HG03558 (cell line): Measurements from ENCODE around the gene SFSWAP.

Experiments
- ATAC-seq: cut with Tn5 transposase; IDR thresholded peaks from one replicate; pipeline ENCODE4 v1.9.1; 2021; ENCODE audit warnings: moderate number of reproducible peaks; ENCODE audit not compliant: unreplicated experiment; ENCODE audit errors: extremely low read depth

Gene SFSWAP

DNA sequence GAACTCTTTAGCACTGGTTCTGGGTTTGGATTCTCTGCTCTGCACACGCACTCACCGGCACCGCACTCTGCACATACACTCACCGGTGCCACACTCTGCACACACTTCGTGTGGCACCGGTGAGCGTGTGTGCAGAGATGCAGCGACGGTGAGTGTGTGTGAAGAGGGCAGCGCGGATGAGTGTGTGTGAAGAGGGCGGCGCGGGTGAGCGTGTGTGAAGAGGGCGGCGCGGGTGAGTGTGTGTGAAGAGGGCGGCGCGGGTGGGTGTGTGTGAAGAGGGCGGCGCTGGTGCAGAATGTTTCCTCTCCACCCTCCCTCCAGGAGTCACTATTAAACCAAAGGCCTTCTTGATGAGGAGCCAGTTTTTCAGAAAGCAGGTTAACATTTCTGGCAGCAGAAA, 68.1 kb downstream of the SFSWAP start:
- no peak for ATAC-seq

DNA sequence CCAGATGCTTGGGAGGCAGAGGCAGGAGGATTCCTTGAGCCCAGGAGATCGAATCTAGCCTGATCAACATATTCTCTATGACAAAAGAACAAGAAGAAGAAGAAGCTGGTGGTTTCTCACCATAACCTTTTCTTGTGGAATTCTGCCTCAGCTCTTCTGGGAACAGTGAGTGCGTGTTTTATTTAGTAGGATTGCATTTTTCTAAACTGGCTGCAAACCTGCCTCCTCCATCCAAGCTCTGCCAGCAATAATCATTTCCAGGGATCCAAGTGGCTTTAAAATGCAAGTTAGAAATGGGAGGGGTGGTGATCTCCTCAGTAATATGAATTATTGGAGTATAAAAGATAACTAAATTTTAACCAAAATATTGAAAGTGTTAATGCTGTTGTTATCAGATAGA, 71.2 kb downstream of the SFSWAP start:
- ATAC-seq, result no peak

DNA sequence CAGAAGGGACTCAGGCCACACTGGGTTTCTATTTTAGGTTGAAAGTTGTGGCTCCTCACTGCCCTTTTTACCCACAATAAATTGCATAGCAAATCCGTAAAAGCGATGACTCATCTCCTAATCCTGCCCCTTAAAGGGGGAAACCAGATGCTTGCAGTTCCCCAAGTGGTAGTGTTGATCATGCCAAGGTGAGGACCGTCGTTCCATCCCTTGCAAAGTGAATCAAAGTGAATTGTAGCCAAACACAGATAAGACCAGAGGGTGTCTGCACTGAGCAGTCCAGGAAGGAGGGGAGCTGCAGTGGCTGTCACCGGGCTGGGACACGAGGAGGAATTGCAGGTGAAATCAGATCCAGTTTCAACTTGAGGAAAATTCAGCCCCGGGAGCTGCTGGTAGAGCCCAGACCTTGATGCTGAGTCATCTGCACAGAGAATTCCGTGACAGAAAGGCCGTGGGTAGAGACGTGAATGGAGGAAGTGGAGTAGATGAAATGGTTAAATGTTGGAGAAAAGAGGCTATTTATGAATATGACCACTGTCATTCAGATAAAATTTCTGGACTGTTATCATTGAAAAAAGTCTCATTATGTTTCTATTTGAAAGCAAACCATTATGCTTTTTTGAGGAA, 73.1 kb downstream of the SFSWAP start:
- ATAC-seq, result no peak

DNA sequence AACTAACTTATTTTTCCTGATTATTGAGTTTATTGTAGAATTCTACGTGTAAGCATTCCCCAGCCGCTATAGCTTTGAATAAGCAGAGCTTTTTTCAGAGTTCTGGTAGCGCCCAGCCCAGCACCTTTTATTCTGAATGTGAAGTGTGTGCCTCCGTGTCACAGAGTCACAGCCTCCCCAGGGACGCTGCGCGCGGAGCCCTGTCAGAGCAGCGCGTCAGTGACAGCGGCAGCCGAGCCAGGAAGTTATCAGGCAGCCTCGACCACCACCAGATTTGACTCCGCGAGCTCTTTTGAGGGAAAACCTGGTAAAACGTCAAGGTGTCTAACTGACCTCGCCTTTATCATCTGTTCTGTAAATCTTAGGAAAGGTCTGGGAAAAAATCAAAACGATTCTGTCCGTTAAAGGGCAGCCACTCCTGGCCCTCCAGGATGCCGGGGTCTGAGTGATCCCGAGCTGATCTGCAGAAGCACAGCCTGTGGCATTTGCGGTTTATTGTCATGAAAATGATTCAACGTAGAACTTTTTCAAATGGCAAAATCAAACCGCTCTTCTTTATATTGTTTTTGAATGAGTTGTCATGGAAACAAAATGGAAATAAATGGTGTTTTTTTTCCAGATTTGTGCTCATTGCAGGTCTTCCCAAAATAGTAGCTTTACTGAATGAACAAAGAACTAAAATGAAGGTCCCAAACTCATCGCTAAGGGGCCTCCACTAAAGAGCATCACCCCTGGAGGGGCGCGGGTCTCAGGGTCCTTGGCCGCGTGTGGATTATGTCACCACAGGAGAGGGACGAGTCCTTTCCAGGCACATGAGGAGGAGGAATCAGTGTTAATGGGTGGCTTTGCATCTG, 74.2 kb downstream of the SFSWAP start:
- no peak for ATAC-seq

DNA sequence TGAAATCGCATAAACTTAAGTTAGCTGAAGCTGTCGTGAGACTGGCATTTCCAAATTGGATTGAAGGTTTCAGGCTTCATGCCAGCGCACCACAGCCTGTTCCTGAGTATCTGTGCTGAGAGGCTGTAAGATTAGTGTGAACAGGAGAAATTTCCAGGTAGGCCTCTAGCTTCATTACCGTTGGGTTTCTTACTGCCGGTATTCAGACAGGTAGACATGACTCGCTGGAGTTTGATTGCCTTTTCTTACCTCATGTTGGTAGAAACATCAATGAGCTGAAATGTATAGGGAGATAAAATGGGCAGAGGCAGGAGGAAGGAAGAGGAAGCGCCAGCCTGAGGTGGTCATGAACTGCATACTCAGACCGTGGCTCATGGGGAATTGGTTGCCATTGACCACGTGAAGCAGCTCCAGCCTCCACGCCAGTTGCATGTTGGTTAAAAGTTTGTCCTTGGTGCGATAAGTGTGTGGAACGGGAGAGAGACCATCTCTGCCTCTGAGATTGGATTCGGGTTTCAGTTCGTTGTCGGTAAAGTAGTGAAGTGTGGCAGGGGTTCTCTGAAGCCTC, 75.0 kb downstream of the SFSWAP start:
- no peak for ATAC-seq

DNA sequence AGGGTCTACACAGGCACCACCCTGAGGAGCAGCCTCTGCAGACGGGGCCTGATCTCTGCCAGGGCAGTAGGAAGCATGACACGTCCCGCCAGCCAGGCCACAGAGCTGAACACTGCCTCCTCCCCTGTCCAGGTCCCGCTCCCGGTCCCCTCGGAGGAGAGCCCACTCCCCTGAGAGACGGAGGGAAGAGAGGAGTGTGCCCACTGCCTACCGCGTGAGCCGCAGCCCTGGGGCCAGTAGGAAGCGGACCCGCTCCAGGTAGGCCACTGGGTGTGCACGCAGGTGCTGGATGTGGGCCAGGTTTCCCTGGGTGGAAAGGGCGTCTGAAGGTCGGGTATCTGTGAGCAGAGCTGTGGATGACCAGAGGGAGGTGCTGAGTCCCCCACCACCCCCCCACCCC, 75.4 kb downstream of the SFSWAP start:
- no peak for ATAC-seq

DNA sequence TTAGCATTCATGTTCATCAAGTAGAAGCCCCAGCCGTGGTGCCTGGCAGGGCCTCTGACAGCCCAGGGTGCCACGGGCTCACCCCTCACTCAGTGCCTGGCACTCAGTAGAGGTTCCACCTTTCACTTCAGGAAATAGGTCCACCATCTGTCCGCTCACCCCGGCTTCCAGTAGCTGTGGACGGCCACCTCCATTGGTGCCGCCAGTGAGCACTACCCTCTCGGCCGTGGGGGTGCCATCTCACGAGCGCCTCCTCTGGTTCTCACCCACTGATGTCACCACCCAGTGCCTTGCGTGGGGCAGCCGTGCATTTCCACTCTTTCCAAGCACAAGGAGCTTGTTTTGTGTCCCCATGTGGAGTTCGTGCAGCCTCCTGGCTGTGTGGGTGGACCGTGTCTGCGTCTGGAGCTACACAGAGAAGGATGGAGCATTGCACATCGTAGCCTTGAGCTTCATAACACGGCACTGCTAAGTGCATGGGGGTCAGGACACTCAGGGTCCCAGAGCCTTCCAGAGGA, 76.3 kb downstream of the SFSWAP start:
- ATAC-seq, result no peak

DNA sequence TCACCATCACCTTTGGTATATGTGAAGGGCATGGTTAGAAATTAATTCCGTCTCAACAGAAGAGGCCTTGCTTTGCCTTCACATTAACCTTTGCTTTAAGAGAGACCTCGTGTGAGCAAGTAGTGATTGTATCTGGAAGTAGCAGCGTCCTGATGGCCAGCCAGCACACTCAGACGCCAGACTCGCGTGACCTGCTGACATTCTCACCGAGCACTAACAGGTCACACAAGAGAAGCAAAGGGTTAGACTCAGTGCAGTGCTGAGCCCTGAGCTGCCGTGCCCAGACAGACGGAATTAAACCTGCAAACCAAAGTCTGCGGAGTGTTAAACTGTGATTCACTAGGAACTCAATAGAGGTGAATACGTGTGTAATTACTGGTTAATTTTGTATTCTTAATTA, 77.2 kb downstream of the SFSWAP start:
- no peak for ATAC-seq

DNA sequence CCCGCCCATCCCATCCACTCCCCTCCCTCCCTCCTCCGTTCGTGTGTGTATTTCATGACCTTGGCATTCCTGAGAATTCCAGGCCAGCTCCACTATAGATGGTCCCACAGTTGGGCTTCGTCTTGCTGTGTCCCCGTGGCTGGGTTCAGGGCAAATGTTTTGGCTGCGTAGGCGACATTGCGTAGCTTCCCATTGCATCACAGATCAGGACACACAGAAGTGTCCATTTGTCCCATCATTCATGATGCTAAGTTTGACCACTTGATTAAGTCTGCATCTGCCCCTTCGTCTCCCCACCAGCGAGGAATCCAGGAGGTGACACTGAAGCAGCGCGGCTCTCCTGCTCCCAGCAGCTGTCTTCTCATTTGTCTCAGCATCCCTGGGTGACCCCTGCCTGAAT, 78.7 kb downstream of the SFSWAP start:
- no peak for ATAC-seq

DNA sequence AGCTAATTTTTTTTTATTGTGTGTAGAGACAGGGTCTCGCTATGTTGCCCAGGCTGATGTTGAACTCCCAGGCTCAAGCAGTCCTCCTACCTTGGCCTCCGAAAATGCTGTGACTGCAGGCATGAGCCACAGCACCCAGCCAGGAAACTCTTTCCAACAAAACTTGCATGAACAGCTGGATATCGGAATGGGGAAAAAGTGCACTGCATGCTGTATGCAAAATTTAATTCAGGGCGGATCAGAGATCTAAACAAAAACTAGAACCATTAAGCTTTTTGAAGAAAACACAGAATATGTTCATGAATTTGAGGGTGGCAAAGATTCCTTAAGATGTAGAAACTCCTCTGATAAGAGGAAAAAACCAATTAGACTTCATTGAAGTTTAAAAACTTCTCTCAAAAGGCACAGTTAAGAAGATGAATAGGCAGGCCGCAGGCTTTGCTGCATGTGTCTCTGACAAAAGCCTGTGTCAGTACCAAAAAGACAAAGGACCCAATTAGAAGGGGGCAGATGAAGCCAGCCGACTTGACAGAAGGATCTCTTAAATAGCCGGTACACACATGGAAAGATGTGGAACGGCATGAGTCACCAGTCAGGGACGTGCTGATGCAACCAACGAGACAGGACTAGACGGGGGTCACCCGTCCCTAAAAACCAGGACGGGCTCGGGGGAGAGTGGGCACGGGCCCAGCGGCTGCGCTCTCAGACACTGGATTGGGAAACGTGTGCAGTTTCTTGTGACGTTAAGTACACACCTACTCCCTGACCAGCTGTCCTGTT, 82.5 kb downstream of the SFSWAP start:
- no peak for ATAC-seq

DNA sequence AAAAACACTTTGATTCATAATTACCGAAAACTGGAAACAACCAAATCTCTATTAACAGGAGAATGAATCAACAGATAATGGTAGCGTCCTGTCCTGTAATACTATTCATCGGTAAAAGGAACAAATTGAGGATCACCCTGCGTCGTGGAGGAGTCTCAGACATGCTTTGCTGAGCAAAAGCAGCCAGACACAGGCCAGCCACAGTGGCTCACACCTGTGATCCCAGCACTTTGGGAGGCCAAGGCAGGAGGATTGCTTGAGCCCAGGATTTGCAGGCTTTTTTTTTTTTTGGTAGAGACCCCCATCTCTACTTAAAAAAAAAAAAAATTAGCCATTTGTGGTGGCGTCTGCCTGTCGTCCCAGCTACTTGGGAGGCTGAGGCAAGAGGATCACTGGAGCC, 83.2 kb downstream of the SFSWAP start:
- no peak for ATAC-seq

DNA sequence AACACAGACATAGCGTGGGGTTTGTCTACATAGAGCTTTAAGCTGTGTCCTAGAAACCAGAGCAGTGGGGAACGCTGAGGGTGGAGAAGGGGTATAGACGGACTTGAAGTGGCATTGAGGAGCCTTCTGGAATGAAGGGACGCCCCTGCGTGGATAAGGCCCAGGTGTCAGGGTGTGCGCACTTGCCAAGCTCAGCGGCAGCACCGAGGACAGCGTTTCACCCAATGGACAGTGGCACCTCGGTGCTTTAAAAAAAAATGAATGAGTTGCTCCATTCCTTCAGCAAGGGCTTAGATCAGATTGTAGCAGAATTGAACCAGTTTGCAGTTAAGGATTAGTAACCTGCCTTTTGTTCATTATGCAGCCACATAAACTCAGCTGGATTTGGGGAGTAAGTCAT, 83.7 kb downstream of the SFSWAP start:
- ATAC-seq, result no peak

DNA sequence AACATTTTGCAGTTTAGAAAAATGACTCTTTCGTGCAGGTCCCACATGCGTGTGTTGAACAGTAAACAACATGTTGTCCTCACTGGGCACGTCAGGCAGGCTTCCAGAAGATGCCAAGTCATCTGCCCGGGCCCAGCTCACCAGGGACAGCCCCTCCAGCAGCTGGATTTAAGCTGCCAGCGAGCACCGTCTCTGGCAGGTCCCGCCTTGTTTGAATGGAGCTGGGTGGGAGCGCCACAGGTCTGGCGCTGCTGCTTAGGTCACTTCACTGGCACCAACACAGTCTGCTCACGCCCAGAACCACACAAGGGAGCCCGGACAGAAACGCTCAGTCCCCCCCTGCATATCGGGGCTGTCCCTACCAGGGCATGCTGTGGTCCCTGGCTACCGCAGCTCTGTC, 84.2 kb downstream of the SFSWAP start:
- no peak for ATAC-seq

DNA sequence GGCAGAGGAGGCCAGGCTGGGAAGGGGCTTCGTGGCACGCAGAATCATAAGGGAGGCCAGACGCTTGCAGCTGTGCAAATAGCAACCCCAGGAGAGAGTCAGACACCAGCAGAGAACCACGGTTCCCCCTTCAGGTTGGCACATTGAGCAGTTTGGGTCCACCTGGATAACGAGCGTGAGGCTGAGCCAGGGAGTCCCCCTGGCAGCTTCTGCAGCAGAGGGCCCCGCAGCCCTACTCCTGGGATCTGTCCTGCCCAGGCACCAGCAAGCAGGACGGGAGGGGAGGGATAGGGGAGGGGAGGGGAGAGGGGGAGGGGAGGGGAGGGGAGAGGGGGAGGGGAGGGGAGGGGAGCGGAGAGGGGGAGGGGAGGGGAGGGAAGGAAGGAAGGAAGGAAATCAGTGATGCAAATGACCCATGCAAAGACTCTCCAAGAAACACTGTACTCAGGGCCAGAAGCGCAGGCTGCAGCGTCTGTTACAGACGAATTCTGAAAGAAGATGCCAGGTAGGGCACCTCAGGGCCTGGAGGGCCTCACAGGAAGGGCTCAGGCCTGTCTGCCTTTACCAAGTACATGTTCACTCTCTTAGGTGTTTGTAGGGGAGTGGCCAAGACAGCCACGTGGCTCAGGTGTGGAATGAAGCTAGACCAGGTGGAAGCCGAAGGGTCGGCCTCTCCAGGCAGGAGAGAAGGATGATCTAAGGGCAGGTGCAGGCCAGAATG, 85.0 kb downstream of the SFSWAP start:
- no peak for ATAC-seq

DNA sequence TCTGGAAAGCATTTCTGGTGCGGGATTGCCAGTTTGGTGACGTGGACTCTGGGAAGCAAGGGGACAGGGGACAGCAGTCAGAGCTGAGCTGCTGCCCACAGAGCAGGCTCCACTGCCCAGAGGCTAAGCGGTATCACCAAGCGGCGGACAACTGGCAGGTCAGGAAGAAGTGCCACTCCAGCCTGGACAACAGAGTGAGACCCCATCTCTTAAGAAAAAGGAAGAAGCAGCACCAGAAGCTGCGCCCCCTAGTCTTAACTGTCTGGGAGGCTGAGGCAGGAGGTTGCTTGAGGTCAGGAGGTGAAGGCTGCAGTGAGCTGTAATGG, 85.5 kb downstream of the SFSWAP start:
- ATAC-seq, result no peak

DNA sequence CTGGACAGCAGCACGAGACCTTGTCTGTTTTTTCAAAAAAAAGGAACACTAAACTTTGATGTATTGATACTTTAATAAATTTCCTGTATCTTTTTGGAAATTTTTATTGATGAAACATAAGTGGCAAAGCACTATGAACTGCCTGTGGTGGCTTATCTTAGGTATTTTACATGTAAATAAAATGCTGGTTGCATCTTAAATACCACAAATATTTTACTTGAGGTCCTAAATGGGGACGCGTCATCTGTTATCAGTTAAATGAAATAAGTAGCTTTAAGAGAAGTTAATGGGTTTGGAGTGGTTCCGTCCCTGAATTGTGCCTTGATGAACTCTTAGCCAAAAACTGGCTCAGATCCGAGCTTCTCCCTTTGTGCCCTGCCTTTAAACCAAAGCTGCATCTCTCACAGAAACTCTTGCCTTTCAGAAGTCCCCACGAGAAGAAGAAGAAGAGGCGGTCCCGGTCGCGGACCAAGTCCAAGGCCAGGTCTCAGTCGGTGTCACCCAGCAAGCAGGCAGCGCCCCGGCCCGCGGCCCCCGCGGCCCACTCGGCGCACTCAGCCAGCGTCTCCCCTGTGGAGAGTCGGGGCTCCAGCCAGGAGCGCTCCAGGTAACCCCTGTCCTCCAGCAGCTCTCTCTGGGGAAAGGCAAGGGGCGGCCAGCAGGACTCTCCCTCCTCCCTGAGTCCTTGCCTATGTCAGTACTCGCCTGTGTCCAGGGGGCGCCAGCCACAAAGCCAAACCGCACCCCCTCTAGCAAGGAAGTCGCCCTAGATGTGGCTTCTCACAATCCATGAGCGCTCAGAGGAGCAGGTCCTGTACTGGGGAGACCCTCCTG, 86.1 kb downstream of the SFSWAP start:
- ATAC-seq, result no peak

DNA sequence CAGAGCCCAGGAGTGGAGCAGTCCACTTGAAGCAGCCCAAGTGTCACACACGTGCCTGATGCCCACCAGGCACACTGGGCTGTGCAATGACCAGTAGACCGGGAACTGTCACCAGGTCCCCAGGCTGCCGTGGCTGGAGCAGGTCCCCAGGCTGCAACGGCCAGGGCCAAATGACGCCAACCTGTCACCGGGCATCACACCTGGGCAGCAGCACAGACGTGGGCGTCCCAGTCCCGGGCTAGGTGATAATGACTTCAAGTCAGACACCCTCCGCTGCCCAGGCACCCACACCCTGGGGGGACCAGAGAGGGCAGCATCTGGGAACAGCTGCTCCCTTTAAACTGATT, 86.7 kb downstream of the SFSWAP start:
- no peak for ATAC-seq

DNA sequence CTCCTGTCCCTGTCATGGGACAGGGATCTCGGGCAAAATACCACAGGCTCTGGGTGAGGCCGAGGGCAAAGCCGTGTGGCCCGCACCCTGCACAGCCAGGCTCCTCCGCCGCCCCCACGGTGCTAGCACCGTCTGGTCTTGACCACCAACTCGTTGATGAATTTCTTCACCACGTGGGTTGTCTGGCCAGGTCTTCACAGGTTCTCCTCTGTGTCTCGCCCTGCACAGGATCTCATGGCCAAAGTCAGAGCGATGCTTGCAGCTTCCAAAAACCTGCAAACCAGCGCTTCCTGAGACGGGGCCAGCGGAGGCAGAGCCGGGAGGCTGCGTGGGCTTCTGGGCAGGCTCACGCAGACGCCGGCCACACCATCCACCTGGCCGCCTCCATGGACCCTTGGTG, 88.3 kb downstream of the SFSWAP start:
- ATAC-seq, result no peak

DNA sequence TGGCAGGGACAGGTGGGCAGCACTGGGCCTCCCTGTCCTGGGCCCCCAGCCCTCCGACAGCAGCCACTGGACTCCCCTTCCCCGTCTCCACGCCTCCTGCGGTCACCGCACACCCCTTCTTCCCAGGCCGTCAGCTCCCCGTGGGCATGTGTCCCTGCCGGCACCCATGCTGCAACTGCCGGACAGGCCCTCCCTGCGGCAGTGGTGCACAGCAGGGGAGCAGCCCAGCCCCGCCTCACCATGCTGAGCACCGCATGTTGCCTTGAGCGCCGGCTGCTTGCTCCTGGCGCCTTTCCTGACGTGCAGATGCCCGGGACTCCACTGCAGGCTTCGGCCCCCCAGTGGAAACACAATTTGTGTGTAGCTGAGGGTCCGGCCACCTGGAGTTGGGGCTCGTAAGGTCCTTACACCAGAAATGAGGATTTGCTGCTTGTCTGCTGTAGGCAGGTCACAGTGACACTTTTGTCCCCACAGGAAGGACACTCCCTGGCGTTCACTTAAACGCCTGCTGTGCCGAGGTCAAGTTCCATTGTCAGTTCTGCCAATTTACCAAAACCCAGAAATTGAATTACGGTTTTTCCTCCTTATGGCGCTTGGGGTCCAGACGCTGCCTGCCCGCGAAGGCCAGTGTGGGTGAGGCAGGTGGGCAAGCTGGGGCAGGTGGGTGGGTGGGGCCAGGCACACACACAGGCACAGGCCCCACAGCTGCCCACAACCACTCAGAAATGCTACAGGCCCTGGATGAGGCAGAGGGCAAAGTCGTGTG, 89.1 kb downstream of the SFSWAP start:
- no peak for ATAC-seq
